Activated CD8-positive, alpha-beta T cell treated with anti-CD3 and anti-CD28 coated beads, Interleukin-2, amount 10 ng/mL, durations not matched to agents 7 days and 5 days (primary cell): ENCODE data around the gene PSMF1. TPM values are rescaled to one million over a fixed set of nuclear protein-coding genes. Genes with fewer than 3 reads are reported as not detected.

Source experiments
- total RNA-seq, 2 experiments: library from RNA; stranded (reverse); gene quantifications; one replicate each; pipeline ENCODE4 v1.2.3, GENCODE V29; 2021

PSMF1 gene
- total RNA-seq, 2 experiments from 2014 or later = 138 to 150 TPM

Other genes starting within 250 kb of the PSMF1 start
- gene ANGPT4, start 202.3 kb upstream of the PSMF1 start, total RNA-seq = not detected
- not detected for gene RSPO4, start 116.3 kb upstream of the PSMF1 start, total RNA-seq
- gene TMEM74B, start 66.4 kb downstream of the PSMF1 start, total RNA-seq = 1 to 10 TPM in 1 of 2 experiments, under 1 TPM in 1; 0.39 to 1.1 TPM
- not detected for gene C20orf202, start 84.9 kb downstream of the PSMF1 start, total RNA-seq
- under 1 TPM in 1 of 2 experiments, not detected in 1; 0.18 TPM for gene RAD21L1, start 107.4 kb downstream of the PSMF1 start, total RNA-seq
- 1 to 10 TPM; 6.5 to 7.6 TPM for gene SNPH, start 147.7 kb downstream of the PSMF1 start, total RNA-seq
- gene SDCBP2, start 210.5 kb downstream of the PSMF1 start, total RNA-seq = 1 to 10 TPM; 1.9 to 2.0 TPM